Stimulated activated CD4-positive, alpha-beta T cell treated with anti-CD3 and anti-CD28 coated beads, Interleukin-1b, Interleukin-23, amount 100 ng/mL, for 48 hours (primary cell): ENCODE data around the gene RANBP1.
"Not testable (repeated sequence)": the region's sequence is repeated elsewhere in the genome, so short reads cannot be mapped to it uniquely, and the experiment has no call there.

Experiments
- DNase-seq: peaks from one replicate; pipeline ENCODE4 v3.0.0-alpha.2; 2020

The RANBP1 gene

GRCh38 chr22:20155330-20156041 is 39.6 kb downstream of the RANBP1 start:
- DNase-seq, result no peak

- DNase-seq, result no peak
Measured at GRCh38 chr22:20156042-20156389, 40.1 kb downstream of the RANBP1 start.

GRCh38 chr22:20156611-20157429 is 40.9 kb downstream of the RANBP1 start:
- peak; percentile 85 for DNase-seq

- no peak for DNase-seq
Measured at GRCh38 chr22:20157430-20158183, 41.7 kb downstream of the RANBP1 start.

GRCh38 chr22:20158391-20159036 is 42.6 kb downstream of the RANBP1 start:
- DNase-seq, result no peak

GRCh38 chr22:20159076-20159475 is 43.2 kb downstream of the RANBP1 start:
- DNase-seq, result no peak

GRCh38 chr22:20159531-20159930 is 43.6 kb downstream of the RANBP1 start:
- DNase-seq, result not testable (repeated sequence)

- DNase-seq, result no peak
Measured at GRCh38 chr22:20160041-20160440, 44.1 kb downstream of the RANBP1 start.

GRCh38 chr22:20164863-20165262 is 49.0 kb downstream of the RANBP1 start:
- DNase-seq, result no peak

- no peak for DNase-seq
Measured at GRCh38 chr22:20165421-20165820, 49.5 kb downstream of the RANBP1 start.

GRCh38 chr22:20165913-20166312 is 50.0 kb downstream of the RANBP1 start:
- DNase-seq, result no peak

- no peak for DNase-seq
Measured at GRCh38 chr22:20166703-20167102, 50.8 kb downstream of the RANBP1 start.

GRCh38 chr22:20167643-20168322 is 51.9 kb downstream of the RANBP1 start:
- no peak for DNase-seq

- no peak for DNase-seq
Measured at GRCh38 chr22:20169253-20169822, 53.4 kb downstream of the RANBP1 start.

- DNase-seq, result no peak
Measured at GRCh38 chr22:20170170-20170569, 54.3 kb downstream of the RANBP1 start.

GRCh38 chr22:20171288-20172140 is 55.6 kb downstream of the RANBP1 start:
- no peak for DNase-seq

- DNase-seq, result no peak
Measured at GRCh38 chr22:20172141-20172613, 56.3 kb downstream of the RANBP1 start.

GRCh38 chr22:20173246-20173645 is 57.3 kb downstream of the RANBP1 start:
- DNase-seq, result no peak

GRCh38 chr22:20173772-20174171 is 57.9 kb downstream of the RANBP1 start:
- DNase-seq, result no peak

GRCh38 chr22:20174785-20175596 is 59.1 kb downstream of the RANBP1 start:
- DNase-seq, result no peak
